NCI-H748 (cell line): ENCODE data around the gene LCORL.
"Not testable (repeated sequence)": the region's sequence is repeated elsewhere in the genome, so short reads cannot be mapped to it uniquely, and the experiment has no call there.

Experiments
- DNase-seq: peaks from one replicate; lab custom pipeline; 2025; ENCODE audit not compliant: unreplicated experiment; lab: John Stamatoyannopoulos, UW

Gene LCORL

DNA sequence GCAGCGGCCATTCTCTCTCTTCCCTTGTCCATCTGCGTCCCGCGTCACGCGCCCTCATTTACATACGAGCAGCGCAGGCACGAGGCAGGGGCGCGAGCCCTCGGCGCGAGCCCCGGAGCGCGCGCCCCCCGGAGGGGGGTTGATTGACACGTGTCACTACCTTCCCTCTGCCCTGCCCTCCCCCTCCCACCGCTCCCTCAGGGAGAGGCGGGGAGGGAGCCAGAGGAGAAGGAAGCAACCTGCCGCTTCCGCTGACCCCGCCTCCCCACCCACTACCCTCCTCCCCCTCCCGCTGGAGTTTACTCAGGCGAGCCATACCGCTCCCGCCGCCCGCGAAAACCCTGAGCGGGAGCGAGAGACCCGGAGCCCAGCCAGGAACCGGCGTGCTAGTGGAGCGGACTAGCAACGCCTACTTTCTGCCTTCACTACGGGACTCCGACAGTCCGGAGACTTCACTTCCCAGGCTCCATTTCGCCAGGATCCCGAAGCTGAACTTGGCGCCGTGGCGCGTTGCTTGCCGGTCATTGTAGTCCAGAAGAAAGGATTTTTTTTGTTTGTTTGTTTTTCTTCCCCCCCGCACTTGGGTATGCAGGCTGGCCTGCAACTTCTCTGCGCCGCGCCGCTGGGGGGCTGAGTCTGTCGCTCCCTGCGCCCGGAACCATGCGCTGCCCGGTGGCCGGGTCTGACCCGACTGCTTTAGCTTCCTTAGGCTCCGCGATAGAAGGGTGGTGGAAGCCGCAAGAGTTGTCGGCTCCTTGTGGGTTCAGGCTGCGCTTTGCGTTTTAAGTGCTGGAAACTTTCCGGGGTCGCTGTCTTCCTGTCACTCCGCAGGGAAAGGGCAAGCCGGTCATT lies at the start of gene LCORL:
TSS of gene LCORL (minus strand) at position 36 of the 852 bp plus-strand sequence. CDS start at position 32, 4 bp downstream.
- DNase-seq, result peak; percentile 99

GRCh38 chr4:18069810-18070209 lies 48.3 kb upstream of the LCORL start:
- no peak for DNase-seq

DNA sequence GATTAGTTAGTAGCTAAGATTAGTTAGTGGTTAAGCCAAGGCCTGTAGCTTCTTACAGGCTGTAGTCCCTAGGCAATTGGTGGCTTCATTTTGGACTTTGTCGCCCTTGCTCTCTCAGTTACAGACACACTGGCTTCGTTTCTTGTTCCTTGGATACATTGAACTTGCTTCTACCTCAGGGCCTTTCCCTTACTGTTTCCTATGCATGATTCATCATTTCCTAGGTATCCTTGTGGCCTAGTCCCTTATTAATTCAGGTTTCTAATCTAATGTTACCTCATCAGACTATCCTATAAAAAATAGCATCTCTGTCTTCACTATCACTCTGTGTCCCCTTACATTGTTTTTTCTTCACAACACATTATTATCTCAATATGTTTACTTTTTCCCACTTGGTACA lies 45.5 kb upstream of the LCORL start:
- DNase-seq, result no peak

GRCh38 chr4:18063079-18063478 lies 41.5 kb upstream of the LCORL start:
- no peak for DNase-seq

DNA sequence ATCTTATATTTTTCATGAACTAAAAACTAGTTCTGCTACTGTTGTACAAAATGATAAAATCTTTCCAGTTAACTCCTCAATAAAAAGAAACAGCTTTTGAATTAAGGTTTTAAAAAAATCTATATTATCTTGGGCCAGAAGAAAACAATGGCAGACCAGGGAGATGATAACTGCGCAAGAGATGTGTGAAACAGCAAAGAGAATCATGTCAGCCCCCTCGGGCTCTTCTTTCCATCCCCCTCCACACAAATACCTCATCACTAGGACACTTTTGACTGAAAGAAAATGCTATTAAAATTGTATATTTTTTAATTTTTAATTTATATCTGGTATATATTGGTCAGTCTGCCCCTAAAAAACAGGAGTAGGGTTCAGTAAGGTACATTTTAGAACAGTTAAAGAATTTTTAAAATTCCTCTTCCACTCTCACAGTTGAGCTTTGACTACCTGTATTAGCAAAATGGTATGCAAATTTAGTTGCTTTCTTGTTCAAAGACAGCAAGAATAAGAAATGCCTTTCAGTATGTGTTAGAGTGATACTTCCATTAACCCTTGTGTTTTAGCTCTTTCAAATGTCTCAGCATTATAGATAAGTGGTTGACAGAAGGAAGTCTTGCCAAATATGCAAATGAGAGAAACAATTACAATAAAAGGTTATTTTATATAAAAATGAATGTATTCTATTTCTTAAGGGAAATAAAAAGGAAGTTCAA lies 36.4 kb upstream of the LCORL start:
- DNase-seq, result no peak

GRCh38 chr4:18056030-18056429 lies 34.5 kb upstream of the LCORL start:
- no peak for DNase-seq

DNA sequence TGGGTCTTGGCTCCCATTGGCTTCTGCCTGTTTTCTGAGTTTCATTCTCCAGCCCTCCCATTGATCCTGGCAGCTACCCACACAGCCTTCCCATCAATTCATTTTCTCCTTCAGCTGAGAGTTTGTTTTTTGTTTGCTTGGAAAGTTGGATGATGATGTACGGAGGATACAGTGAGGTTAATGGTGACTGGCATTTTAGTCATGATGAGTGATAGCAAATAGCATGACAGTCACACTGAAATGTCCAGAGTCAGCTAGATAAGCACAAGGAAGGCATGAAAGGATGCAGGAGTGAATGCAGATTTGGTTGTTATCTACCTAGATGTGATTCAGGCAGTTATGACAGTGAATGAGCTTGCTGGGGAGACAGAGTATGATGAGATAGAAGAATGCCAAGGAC lies 30.6 kb upstream of the LCORL start:
- DNase-seq, result no peak

- DNase-seq, result no peak
Measured at GRCh38 chr4:18051281-18051680, 29.7 kb upstream of the LCORL start.

DNA sequence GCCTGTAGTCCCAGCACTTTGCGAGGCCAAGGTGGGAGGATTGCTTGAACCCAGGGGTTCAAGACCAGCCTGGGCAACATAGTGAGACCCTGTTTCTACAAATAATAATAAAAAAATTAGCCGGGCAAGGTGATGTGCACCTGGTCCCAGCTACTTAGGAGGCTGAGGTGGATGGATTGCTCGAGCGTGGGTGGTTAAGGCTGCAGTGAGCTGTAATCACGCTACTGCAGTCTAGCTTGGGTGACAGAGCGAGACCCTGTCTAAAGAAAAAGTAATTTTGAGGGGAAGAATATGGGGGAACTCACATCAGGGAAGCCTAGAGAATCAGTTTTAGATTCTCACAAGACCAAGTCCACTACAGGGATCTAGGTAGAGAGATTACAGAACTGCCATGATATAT lies 28.9 kb upstream of the LCORL start:
- DNase-seq, result no peak

GRCh38 chr4:18049446-18049845 lies 27.9 kb upstream of the LCORL start:
- no peak for DNase-seq

- DNase-seq, result no peak
Measured at GRCh38 chr4:18042754-18043153, 21.2 kb upstream of the LCORL start.

DNA sequence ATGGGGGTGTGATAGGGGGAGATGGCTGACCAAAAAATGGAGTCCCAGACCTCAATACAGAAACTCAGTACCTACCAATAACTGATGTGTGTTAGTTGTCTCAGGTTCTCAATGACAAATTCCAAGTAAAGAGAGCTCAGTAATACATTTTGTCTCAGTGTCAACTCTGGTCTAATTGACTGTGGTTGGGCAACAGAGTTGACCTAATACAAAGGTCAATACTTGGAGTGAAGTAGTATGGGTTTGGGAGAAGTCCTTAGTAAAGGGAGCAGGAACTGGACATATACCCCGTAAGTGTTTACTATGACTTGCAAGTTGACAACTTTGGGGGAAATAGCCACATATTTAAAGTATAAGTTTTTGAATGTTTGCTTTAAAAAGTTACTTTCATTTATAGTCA lies 20.5 kb upstream of the LCORL start:
- no peak for DNase-seq

GRCh38 chr4:18041114-18041513 lies 19.6 kb upstream of the LCORL start:
- DNase-seq, result no peak

GRCh38 chr4:18039113-18039512 lies 17.6 kb upstream of the LCORL start:
- no peak for DNase-seq

- DNase-seq, result not testable (repeated sequence)
Measured at GRCh38 chr4:18036369-18036768, 14.8 kb upstream of the LCORL start.

DNA sequence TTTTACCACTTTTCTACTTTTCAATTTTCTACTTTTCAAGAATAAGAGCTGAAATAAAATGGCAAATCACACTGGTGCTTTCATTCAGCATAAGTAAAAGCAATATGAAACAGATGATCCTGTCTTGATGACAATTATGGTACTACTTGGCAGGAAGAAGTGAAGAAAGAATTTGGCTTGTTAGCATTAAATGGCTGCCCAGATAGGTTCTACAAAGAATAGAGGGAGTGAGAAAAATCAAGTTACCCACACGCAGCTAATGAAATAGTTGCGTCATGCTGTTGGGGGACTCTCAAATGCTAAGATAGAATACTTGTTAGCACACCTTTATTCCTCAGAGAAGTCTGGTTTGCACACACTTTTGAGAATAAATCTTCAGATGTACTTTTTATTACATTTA lies 12.5 kb upstream of the LCORL start:
- DNase-seq, result no peak

DNA sequence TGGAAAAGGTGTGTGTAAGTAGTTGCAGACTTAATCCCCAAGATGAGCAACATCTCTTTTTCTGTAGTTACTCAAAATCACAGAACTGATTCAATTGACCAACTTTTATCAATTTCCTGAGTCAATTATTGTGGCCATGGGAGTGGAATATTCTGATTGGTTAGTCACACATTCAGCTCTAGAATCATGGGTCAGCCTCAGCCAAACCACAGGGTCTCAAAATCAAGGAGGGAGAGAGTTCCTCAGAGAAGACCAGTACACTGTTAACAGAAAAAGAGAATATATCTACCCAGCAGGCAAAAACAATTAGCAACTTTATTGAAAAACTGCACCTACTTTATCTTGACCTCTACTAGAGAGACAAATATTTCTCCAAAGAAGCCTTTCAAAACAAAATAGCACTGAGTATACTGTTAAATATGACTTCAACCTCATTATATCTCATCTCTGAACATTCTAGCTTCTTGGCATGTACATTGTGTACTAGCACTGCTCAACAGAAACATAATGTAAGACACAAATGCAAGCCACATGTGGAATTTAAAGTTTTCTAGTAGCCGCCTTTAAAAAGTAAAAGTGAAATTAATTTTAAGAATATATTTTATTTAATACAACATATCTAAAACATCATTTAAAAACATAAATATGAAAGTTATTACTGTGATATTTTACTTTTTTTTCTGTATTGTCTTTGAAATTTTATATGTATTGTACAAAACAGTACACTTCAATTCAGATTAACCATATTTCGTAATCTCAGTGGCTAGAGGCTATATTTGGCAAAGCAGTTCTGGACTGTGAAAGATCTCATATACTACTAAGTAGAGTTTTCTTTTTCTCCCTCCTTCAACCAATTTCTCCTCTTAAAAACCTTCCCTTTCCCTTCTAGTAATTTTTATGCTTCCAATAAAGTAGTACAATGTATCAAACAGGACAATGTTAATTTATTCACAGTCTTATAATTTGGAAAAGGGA lies 11.8 kb upstream of the LCORL start:
- no peak for DNase-seq

DNA sequence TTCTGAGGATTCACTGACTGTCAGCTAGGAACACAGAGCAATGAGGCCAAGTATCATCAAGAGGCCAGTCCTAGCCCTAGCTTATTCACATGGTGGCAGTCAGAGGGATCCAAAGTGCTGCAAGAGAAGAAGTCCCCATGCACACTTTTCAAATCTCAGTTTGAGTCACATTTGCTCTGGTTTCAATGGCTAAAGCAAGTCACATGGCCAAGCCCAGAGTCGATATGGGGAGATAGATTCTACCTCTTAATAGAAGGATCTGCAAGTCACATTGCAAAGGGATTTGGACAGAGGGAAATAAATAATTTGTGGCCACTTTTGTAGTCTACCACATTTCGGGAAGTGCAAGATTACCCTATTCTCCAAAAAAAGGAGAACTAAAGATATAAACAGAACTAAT lies 3.7 kb upstream of the LCORL start:
- no peak for DNase-seq

DNA sequence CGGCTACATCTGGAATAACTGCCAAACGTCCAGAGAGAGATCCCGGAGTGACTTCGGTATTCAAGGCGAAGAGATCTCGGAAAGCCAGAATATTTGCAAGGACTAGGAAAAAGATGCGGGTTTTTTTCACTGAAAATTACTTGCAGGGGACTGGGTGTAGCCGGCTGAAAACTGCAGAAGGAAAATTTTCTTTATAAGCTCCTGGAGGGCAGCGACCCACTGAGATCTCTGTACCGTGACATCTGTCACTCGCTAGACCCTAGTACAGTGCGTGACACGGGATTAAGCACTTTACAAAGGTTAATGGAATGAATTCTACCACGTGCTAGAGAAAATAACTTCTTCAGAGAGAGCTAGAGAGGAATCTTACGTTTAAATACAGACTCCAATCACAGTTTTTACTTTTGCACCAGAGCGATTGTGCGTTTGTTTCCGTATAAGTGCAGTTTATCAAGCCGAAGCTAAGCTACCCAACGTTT lies 1.1 kb upstream of the LCORL start:
- no peak for DNase-seq

DNA sequence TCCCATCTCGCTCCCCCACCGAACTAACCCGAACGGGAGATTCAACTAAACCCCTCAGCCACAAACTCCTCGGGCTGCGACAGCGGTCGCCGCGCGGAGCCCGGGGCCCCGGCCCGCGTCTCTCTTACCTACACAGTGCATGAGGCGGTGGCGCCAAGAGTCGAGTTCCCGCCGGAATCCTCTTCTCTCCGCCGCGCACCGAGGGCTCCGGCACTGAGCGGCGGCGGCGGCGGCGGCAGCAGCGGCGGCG lies 160 bp downstream of the LCORL start:
- no peak for DNase-seq

DNA sequence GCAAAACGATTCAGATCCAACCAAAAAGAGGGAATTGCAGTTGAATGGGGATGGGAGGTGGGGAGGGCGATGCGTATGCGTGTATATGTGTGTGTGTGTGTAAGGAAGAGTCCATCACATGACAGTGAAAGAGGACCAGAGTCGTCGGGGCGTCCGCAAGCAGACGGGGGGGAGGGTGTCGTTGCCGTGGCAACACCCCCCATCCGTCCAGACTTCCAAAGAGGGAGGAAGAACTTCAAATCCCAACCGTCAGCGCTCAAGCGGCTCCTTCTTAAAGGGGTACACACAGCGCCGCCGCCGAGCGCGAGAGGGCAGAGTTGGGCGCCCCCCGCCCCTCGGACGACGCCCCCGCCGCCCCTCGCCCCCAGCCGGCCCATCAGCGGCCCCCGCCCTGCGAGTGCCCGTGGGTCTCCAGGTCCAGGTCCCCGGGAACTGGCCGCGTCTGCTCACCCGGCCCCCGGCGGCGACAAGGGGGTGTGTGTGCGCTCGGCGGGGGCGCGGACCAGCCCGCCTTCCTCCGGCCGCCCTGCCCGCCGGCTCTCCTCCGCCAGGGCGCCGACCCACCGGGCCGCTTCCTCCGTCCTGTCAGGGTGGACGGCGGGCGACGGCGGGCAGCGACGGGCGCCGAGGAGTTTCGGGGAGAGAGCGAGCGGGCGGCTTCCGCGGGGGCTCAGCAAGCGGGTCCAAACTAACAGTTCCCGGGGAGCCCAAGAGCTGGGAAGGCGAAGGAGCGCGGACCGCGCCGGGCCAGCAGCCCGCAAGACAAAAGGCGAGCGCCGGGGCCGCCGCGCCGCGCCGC lies 685 bp downstream of the LCORL start:
- peak; percentile 89 for DNase-seq
